ENCODE data around the gene GID8.
"Not testable (repeated sequence)": the region's sequence is repeated elsewhere in the genome, so short reads cannot be mapped to it uniquely, and the experiment has no call there.

GID8 gene

DNA sequence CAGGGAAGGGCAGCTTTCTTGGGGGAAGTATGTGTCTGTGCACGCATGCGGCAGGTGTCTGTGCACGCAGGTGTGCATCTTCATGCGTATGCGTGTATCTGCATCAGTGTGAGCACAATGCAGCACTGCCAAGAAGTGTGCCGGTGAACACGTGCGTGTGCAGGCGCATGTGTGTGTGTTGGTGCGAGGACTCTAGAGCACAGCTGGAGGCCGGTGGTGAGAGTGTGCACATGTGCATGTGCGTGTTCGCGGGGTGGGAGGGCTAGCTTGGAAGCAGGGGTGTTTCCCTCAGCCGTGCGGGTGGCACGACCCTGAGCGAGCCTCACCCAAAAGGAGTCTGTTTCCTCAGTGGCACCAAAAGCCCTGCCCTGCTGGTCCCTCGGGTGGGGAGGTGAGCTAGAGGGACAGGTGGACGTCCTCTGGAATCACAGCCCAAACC lies 22.1 kb downstream of the GID8 start:
- no peak for DNase-seq

DNA sequence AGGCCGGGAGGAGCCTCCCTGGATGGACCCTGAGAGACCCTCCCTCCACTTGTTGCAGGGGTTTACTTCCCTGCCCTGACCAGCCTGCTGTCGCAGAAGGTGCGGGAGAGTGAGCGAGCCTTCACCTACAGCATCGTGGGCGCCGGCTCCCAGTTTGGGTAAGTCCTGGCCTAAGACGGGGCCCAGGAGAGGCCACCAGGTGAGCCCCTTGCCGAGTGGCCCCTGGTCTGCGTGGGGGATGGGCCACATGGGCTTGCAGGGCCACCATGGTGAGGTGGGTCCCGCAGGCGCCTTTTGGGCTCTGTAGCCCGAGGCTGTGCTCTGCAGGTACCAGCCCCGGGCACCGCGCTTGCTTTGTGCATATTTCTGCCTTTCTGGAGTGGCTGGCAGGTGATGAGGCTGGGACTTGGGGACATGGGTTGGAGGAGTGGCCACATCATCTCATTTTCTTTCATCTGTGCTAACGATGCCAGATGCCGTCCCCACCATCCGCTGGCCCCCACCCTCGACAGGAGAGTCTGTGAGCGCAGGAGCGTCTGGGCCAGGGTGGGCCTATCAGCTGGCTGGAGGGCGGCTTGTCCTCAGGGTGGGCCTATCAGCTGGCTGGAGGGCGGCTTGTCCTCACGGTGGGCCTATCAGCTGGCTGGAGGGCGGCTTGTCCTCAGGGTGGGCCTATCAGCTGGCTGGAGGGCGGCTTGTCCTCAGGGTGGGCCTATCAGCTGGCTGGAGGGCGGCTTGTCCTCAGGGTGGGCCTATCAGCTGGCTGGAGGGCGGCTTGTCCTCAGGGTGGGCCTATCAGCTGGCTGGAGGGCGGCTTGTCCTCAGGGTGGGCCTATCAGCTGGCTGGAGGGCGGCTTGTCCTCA lies 22.7 kb downstream of the GID8 start:
- not testable (repeated sequence) for DNase-seq

DNA sequence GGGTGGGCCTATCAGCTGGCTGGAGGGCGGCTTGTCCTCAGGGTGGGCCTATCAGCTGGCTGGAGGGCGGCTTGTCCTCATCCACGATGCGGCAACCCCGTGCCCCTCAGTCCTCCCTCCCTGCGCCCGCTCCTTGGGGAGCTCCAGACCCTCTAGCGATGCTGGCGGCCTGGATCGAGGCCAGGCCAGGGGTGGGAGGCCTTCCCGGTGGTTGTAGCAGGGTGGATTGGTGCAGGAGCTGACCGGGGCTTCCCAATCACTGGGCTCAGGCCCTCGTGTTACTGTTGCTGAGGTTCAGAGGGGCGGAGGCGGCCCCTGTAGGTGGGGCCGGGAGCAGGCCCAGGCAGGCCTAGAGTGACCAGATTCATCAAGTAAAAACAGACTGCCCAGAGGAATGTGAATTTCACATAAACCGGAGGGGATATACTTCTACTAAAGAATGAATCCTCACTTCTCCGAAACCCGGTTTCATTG lies 23.4 kb downstream of the GID8 start:
- no peak for DNase-seq

DNA sequence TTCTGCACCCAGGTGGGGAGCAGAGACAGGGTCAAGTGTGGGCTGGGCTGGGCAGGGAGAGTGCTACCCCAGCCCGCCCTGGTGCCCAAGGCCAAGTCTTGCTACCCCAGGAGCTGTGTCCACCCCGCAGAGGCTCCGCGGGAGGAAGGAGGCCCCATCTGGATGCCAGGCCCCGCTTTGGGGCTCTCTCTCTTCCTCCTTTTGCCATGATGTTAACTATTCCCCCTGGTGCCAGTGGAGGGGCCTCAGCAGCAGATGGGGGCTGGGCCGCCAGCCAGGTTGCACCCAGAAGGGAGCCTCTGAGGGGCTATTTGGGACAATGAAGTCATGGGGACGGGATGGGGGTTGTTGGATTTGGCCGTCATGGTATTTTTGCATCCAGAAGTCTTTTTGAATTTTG lies 23.9 kb downstream of the GID8 start:
- no peak for DNase-seq

DNA sequence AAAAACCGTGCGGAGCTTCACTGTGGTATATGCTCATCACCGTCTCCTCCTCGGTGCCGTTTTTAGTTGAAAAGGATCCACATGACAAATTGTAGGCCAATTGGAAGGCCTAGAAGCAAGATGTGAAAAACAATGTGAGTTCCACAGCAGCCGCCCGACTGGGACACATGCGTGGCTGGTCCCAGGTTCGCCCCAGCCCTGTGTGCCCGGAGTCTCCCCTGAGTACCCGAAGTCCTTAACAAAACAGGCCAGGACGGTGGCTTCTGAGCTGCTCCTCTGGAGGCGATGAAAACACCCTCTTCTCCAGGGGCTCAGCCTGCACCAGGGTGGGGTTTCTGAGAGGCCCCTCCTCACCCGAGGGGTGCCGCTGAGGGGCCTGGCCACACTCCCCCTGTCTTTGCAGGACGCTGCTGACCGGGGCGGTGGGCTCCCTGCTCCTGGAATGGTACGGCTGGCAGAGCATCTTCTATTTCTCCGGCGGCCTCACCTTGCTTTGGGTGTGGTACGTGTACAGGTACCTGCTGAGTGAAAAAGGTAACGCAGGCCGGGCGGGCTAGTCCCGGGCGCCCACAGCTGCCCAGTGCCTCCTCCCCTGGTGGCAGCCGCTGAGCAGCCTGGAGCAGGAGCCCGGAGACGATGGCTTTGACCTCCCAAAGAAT lies 24.4 kb downstream of the GID8 start:
- no peak for DNase-seq

DNA sequence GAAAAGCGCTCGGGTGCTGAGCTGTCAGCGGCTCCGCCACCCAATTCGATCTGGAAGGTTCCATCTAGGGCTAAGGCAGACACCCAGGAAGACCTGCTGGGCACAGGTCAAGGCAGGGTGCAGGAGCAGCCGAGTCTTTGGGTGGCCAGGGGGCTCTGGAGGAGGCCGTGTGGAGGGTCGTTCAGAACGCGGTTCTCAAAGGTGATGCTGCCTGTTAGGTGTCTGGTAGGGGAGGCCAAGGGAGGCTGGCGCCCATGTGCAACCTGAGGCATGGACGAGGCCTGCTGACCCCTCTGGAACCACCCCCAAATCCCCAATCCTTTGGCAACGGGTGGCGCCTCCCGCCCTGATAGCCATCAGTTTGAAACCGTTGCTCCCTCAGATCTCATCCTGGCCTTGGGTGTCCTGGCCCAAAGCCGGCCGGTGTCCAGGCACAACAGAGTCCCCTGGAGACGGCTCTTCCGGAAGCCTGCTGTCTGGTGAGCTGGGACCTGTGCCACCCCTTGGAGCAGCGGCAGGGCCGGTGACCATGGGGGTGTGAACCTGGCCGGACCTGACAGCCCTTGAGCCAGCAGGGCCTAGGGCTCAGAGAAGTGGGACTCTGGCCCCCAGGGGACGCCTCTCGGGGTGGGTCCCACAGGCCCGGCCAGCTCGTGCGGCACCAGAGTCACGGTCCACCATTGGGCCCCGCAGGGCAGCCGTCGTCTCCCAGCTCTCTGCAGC lies 25.1 kb downstream of the GID8 start:
- no peak for DNase-seq

DNA sequence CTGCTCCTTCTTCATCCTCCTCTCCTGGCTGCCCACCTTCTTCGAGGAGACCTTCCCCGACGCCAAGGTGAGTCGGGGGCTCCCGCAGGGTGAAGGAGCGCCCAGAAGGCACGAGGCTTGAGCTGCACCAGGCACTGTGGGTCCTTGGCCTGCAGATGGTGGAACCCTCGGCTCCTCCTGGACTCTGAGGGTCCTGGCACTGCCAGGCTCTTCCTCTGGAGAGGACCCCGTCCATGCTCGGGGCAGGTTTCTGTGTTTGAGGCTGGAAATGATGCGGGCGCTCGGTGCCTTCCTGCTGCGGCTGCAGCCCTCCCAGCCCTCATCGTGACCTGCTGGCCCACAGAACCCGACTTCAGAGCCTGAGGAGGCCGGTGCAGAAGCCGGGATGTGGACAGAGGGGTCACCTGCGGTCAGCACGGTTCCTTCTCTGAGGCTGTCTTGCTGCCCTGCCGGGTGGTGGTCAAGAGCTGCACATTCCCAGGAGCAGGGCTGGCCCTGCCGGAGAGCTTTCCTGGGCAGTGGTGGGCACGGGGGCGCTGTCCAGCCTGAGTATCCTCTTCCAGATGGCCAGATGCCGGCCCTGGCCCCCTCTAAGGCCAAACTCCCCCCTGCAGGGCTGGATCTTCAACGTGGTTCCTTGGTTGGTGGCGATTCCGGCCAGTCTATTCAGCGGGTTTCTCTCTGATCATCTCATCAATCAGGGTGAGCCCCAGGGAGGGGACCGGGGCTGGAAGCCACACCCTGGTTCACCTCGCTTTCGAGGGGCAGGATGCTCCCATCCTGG lies 25.9 kb downstream of the GID8 start:
- no peak for DNase-seq

DNA sequence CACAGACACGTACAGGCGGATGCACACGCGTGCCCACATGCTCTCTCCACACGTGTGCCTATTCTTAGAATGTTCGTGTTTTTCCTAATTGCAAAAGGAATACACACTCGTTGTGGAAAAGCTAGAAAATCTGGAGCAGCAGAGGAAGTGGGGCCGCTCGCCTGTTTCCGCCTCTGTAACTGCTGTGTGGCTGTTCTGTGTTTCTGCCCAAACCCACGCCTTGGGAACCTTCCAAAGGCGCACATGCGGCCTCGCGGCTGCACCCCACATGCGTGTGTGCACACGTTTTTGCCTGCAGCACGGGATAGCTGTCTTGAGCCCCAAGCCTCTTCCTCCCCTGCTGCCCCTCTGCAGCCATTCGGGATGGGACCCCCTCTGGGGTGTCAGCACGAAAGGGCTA lies 26.8 kb downstream of the GID8 start:
- no peak for DNase-seq

DNA sequence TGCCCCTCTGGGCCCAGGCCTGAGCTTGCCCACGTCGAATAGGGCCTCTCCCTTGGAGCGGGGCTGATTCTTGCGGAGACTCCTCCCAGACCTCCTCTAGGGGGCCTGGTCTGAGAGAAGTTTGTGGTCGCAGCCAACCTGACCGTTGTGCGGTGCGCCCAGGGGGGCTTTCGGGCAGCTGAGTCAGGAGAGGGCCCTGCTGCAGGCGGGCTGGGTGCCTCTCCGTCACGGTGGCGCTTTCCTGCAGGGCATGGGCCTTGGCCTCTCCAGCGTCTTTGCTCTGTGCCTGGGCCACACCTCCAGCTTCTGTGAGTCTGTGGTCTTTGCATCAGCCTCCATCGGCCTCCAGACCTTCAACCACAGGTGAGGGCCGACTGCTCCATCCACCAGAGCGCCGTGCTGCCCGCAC lies 27.4 kb downstream of the GID8 start:
- no peak for DNase-seq

DNA sequence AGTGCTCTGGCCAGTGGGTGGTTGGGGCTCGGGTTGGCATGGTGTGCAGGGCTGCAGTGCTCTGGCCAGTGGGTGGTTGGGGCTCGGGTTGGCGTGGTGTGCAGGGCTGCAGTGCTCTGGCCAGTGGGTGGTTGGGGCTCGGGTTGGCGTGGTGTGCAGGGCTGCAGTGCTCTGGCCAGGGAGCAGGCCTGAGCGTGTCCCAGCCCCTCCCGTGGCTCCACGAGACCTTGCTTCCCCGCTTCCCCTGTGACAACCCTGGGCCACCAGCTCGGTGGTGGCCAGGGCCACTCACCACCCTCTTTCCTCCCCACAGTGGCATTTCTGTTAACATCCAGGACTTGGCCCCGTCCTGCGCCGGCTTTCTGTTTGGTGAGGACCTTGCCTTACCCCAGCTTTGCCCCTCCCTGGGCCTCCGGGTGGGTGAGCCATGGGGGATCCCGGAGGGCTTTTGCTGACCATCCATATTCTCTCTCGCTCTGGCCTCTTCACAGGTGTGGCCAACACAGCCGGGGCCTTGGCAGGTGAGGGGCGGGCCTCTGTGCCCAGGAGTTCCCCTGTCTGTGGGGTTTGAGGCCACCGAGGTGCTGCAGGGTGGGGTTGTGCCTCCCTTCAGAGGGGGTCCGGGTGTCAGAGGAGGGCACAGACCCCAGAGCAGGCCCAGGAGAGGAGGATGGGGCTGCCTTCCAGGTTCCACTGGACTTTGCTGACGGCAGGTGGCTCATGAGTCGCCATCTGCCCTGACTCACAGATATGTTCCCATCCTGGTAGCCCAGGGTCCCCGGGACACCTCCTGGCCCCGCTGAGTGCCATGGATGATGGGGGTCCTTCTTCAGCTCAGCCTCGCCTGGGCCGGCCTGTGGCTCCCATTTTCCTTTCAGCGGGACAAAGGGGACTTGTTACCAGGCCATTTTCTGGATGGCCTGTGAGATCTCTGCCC lies 28.5 kb downstream of the GID8 start:
- DNase-seq: no peak

DNA sequence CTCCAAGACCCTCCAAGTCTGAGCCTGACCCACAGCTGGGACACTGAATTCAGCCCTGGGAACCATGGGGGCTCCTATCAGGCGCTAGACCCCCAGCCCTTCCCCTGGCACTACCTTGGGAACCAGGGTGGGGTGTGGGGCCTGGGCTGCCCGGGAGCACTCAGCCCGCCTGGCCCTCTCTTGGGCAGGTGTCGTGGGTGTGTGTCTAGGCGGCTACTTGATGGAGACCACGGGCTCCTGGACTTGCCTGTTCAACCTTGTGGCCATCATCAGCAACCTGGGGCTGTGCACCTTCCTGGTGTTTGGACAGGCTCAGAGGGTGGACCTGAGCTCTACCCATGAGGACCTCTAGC lies 29.2 kb downstream of the GID8 start:
- DNase-seq: no peak

DNA sequence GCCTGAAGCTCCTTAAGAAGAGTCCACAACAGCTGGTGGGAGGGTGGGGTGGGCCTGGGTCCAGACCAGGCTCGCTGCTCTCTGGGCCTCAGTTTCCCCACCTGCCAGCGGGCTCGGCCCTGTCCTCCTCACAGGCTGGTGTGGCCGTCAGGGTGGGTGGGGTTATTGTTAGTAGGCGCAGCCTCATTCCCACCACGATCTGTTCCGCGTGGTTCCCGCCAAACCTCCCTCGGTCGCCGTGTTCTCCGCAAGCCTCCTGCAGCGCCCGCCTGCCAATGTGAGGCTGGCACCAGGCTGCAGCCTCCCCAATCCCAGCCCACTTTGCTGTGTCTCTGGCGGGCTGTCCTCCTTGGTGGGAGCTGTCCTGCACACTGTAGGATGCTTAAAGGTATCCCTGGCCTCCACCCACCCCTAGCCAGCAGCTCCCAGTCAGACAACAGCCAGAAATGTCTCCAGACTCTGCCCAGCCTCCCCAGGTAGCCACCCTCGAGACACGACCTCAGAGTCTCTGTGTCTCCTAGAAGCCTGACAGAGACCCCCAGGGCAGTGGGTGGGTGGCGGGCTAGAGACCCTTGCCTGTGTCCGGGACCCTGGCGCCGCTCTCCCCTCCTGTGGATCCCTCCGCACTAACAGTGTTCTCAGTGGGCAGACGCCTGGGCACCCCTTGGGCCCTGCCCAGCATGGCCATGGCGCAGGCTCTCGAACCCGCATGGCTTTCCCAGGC lies 29.8 kb downstream of the GID8 start:
- no peak for DNase-seq

DNA sequence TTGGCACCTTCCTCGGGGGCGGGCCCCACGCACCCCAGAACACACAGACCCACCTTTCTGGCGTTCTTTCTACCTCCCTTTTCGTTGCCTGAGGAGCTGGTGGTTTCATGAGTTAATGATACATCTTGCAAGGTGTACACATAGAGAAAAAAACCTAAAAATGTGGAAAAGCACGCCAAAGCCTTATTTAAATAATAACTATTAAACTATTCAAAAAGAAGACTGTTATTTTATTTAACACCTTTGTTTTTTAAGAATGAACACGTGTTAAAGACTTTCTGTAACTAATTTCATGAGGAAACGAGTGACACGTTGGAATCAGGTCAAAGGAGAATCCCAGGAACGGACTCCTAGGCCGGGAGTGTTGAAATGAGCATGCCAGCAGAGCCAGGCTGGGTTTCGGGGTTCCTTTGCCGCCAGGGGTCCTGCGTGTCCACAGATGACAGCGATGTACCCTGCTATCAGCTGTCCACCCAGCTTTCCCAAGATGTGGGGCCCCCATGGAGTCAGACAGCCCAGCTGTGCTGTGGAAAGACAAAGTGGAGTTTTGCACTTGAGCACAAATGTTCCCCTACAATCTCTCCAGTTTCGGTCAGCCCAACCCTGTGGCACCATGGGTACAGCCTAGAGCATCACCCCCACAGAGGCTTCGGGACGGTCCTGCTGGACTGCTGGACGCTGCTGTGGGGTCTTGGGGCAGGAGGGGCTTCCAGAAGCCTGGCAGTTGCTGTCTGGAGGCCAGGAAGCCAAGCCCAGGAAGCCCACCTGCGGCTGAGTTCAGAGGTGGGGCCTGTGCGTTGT lies 30.6 kb downstream of the GID8 start:
- no peak for DNase-seq

DNA sequence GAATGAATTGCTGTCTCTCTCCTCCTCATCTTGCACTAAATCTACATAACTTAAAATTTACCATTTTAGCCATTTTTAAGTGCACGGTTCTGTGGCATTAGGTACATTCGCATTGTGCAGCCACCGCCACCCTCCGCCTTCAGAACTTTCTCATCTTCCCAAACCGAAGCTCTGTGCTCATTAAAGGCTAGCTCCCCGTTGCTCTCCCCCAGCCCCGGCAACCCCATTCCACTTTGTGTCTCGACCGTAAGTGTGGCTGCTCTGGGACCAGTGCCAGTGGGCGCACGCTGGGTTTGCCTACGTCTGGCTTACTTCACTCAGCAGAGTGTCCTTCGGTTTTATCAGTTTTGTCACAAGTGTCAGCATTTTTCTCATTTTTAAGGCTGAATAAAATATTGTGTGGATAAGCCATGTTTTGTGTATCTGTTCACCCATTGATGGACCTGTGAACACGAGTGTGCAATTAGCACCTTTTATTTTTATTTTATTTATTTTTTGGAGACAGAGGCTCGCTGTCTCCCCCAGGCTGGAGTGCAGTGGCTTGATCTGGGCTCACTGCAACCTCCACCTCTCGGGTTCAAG lies 31.3 kb downstream of the GID8 start:
- DNase-seq: peak; percentile 16

DNA sequence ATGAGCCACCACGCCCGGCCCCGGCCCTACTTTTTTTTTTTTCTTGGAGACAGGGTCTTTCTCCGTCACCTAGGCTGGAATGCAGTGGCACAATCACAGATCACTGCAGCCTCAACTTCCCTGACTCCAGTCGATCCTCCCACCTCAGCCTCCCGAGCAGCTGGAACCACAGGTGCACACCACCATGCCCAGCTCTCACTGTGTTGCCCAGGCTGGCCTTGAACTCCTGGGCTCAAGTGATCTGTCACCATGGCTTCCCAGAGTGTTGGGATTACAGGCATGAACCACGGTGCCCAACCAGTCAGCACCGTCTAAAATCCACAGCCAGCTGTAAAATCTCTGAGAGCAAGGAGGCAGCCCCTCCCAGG lies 32.0 kb downstream of the GID8 start:
- DNase-seq: no peak

DNA sequence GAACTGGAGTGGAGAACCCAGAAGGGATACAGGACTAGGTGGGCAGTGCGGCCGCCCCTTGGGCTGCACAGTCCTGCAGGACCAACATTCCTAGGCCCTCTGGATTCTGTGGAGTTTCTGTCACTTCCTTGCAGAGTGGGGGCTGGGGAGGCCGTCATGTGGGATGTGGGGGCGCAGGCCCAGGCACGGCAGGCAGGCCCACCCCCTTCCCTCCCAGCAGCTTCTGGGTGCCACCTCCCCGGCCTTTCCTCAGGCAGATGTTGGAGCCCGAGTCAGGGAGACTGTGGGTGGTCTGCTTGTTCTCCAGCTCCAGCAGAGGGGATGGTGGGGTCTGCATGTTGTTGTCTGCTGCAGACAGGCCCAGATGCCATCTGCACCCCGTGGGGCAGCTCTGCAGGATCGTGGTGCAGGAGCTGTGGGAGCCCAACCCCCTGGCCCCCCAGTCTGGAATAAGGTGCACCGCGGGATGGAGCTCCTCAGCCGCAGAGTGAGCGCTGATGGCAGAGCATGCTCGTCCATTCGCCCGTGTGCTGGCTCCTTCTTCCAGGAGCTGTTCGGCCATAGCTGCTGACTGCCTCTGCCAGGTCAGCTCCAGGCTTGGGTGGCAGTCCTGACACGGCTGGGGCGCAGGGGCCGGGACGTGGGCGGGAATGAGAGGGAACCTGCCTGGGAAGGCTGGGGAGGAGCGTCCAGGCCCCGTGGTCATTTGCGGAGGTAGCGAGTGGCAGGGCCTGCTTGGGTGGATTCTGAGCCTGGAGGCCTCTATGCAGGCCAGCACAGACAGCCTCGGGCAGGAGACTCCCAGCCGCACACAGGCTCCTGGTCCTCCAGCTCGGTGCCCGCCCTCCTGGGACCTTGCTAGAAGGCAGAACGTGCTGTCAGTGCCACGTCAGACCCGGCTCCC lies 32.6 kb downstream of the GID8 start:
- no peak for DNase-seq

DNA sequence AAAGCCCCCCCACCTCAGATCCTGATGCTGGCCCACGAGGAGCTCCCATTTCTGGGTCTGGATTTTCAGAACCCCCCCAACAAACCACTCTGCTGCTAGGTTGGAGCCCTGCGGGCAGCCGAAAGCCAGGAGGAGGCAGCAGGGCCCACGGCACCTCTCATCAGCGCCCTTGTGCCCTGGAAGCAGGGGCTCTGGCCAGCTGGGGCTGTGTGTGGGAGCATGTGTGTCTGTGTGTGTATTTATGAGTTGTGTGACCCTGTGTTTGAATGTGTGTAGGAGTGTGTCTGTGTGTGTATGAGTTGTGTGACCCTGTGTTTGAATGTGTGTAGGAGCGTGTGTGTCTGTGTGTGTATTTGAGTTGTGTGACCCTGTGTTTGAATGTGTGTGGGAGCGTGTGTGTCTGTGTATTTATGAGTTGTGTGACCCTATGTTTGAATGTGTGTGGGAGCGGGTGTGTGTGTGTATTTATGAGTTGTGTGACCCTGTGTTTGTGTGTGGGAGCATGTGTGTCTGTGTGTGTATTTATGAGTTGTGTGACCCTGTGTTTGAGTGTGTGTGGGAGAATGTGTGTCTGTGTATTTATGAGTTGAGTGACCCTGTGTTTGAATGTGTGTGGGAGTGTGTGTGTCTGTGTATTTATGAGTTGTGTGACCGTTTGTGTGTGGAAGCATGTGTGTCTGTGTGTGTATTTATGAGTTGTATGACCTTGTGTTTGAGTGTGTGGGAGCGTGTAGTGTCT lies 33.4 kb downstream of the GID8 start:
- DNase-seq: no peak

Data from hematopoietic multipotent progenitor cell treated with erythropoietin and hydrocortisone succinate and interleukin-3 and kit ligand, for 8 days (in vitro differentiated cells).